ENCODE results near the gene ZNF33B.
"Not testable (repeated sequence)": the region's sequence is repeated elsewhere in the genome, so short reads cannot be mapped to it uniquely, and the experiment has no call there.

ZNF33B gene

GRCh38 chr10:42576338-42576737, 62.0 kb downstream of the ZNF33B start:
- H3K27me3 Mint-ChIP-seq = peaks cover 5% of the 10 kb centered on the region
- DNase-seq = no peak

GRCh38 chr10:42574336-42574735, 64.0 kb downstream of the ZNF33B start:
- Mint-ChIP-seq H3K4me1 (ENCODE audit: low read depth) (peaks cover 2% of the 10 kb centered on the region), H3K36me3 (ENCODE audit: low read depth) (peaks cover 2% of the 10 kb centered on the region), H3K27ac (no peak overlapping the region), H3K4me3 (no peak overlapping the region), H3K9me3 (peaks cover 15% of the 10 kb centered on the region), H3K27me3 (peaks cover 5% of the 10 kb centered on the region)
- DNase-seq = no peak

More at GRCh38 chr10:42576338-42576737, 62.0 kb downstream of the ZNF33B start:
- Mint-ChIP-seq H3K4me1 (ENCODE audit: low read depth) (peaks cover 2% of the 10 kb centered on the region), H3K36me3 (ENCODE audit: low read depth) (peaks cover 2% of the 10 kb centered on the region), H3K27ac (no peak overlapping the region), H3K9me3 (peaks cover 10% of the 10 kb centered on the region), H3K4me3 (no peak overlapping the region)

GRCh38 chr10:42556931-42557330, 81.4 kb downstream of the ZNF33B start:
- Mint-ChIP-seq H3K4me1 (ENCODE audit: low read depth) (peaks cover 9% of the 10 kb centered on the region), H3K27ac (no peak overlapping the region), H3K9me3 (peaks cover 5% of the 10 kb centered on the region), H3K4me3 (no peak overlapping the region), H3K27me3 (peaks cover 4% of the 10 kb centered on the region), H3K36me3 (ENCODE audit: low read depth) (peaks cover 14% of the 10 kb centered on the region)
- no peak for DNase-seq

- Mint-ChIP-seq H3K4me3 (peak overlapping the region; percentile 95), H3K9me3 (peaks cover 11% of the 10 kb centered on the region), H3K36me3 (ENCODE audit: low read depth) (peaks cover 43% of the 10 kb centered on the region), H3K4me1 (ENCODE audit: low read depth) (peaks cover 38% of the 10 kb centered on the region), H3K27ac (peak overlapping the region; percentile 95)
- not testable (repeated sequence) for H3K27me3 Mint-ChIP-seq, DNase-seq
Observed at GRCh38 chr10:42553576-42553975, 84.8 kb downstream of the ZNF33B start.

- Mint-ChIP-seq H3K4me1 (ENCODE audit: low read depth) (peaks cover 42% of the 10 kb centered on the region), H3K27me3 (no peaks in the 10 kb centered on the region), H3K9me3 (peaks cover 11% of the 10 kb centered on the region), H3K4me3 (peak overlapping the region; percentile 95), H3K27ac (peak overlapping the region; percentile 95), H3K36me3 (ENCODE audit: low read depth) (peaks cover 49% of the 10 kb centered on the region)
- DNase-seq = no peak
Observed at GRCh38 chr10:42553064-42553407, 85.3 kb downstream of the ZNF33B start.

GRCh38 chr10:42552188-42553063, 85.9 kb downstream of the ZNF33B start:
- H3K9me3 Mint-ChIP-seq = peaks cover 14% of the 10 kb centered on the region
- peaks cover 55% of the 10 kb centered on the region for H3K36me3 Mint-ChIP-seq (ENCODE audit: low read depth)
- peaks cover 48% of the 10 kb centered on the region for H3K4me1 Mint-ChIP-seq (ENCODE audit: low read depth)
- H3K4me3 Mint-ChIP-seq = peak overlapping the region; percentile 95
- H3K27ac Mint-ChIP-seq = peak overlapping the region; percentile 95
- peak; percentile 95 for DNase-seq
- no peaks in the 10 kb centered on the region for H3K27me3 Mint-ChIP-seq

GRCh38 chr10:42551582-42552187, 86.7 kb downstream of the ZNF33B start:
- H3K4me1 Mint-ChIP-seq (ENCODE audit: low read depth) = peaks cover 54% of the 10 kb centered on the region
- no peak for DNase-seq
- H3K9me3 Mint-ChIP-seq = peaks cover 21% of the 10 kb centered on the region
- H3K27me3 Mint-ChIP-seq = no peaks in the 10 kb centered on the region
- H3K27ac Mint-ChIP-seq = peak overlapping the region; percentile 95
- H3K4me3 Mint-ChIP-seq = peak overlapping the region; percentile 95
- H3K36me3 Mint-ChIP-seq (ENCODE audit: low read depth) = peaks cover 62% of the 10 kb centered on the region

GRCh38 chr10:42549851-42550250, 88.5 kb downstream of the ZNF33B start:
- Mint-ChIP-seq H3K36me3 (ENCODE audit: low read depth) (peaks cover 77% of the 10 kb centered on the region), H3K9me3 (peaks cover 25% of the 10 kb centered on the region), H3K27ac (no peak overlapping the region)

GRCh38 chr10:42548254-42548653, 90.1 kb downstream of the ZNF33B start:
- Mint-ChIP-seq H3K27me3 (no peaks in the 10 kb centered on the region), H3K4me1 (ENCODE audit: low read depth) (peaks cover 53% of the 10 kb centered on the region), H3K36me3 (ENCODE audit: low read depth) (peaks cover 91% of the 10 kb centered on the region), H3K27ac (no peak overlapping the region), H3K9me3 (peaks cover 34% of the 10 kb centered on the region), H3K4me3 (no peak overlapping the region)
- no peak for DNase-seq

More at GRCh38 chr10:42549851-42550250, 88.5 kb downstream of the ZNF33B start:
- Mint-ChIP-seq H3K4me1 (ENCODE audit: low read depth) (peaks cover 55% of the 10 kb centered on the region), H3K4me3 (peak overlapping the region; percentile 95), H3K27me3 (no peaks in the 10 kb centered on the region)
- DNase-seq = no peak

- Mint-ChIP-seq H3K36me3 (ENCODE audit: low read depth) (peaks cover 94% of the 10 kb centered on the region), H3K4me1 (ENCODE audit: low read depth) (peaks cover 28% of the 10 kb centered on the region), H3K27me3 (no peaks in the 10 kb centered on the region), H3K27ac (no peak overlapping the region), H3K4me3 (no peak overlapping the region), H3K9me3 (peaks cover 45% of the 10 kb centered on the region)
- DNase-seq = no peak
Observed at GRCh38 chr10:42544945-42545344, 93.4 kb downstream of the ZNF33B start.

GRCh38 chr10:42543840-42544372, 94.5 kb downstream of the ZNF33B start:
- peaks cover 39% of the 10 kb centered on the region for H3K9me3 Mint-ChIP-seq
- H3K36me3 Mint-ChIP-seq (ENCODE audit: low read depth) = peaks cover 95% of the 10 kb centered on the region
- H3K4me1 Mint-ChIP-seq (ENCODE audit: low read depth) = peaks cover 21% of the 10 kb centered on the region
- DNase-seq = no peak
- H3K27ac Mint-ChIP-seq = no peak overlapping the region
- H3K27me3 Mint-ChIP-seq = no peaks in the 10 kb centered on the region
- H3K4me3 Mint-ChIP-seq = no peak overlapping the region
